Sigmoid colon (tissue), 7 donors: Measurements from ENCODE around the gene PELI2. TPM values are rescaled to one million over a fixed set of nuclear protein-coding genes. Genes with fewer than 3 reads are reported as not detected.

Source experiments
- DNase-seq: peaks from one replicate; pipeline ENCODE4 v3.0.0-alpha.2; 2019
- H3K27ac ChIP-seq, 4 donors: fragments of 200-600 bp; sonication (generic); one replicate each; pipeline ENCODE4 v1.5.1; 2016 to 2019; ENCODE audit warnings: mild to moderate bottlenecking in 1 of 4
- H3K27me3 ChIP-seq, 3 donors: fragments of 200-600 bp; sonication (generic); one replicate each; pipeline ENCODE4 v1.5.1; 2019; ENCODE audit warnings: mild to moderate bottlenecking in 1 of 3
- H3K36me3 ChIP-seq, 4 donors: fragments of 200-600 bp; sonication (generic); one replicate each; pipeline ENCODE4 v1.5.1; 2016 to 2019
- H3K4me1 ChIP-seq, 4 donors: fragments of 200-600 bp; sonication (generic); one replicate each; pipeline ENCODE4 v1.5.1; 2017 to 2019
- H3K4me3 ChIP-seq, 4 donors: fragments of 200-600 bp; sonication (generic); one replicate each; pipeline ENCODE4 v1.5.1; 2017 to 2019; ENCODE audit warnings: mild to moderate bottlenecking in 2 of 4, moderate library complexity in 1 of 4
- H3K9me3 ChIP-seq, 4 donors: fragments of 200-600 bp in 3 of 4; sonication (generic) in 3 of 4; one replicate each; pipeline versions ENCODE4 v1.5.1 to v1.6.1; 2013 to 2019
- CTCF ChIP-seq, 4 experiments: fragments of 450-650 bp in 3 of 4; fragments of 200-600 bp in 1 of 4; IDR thresholded peaks; one replicate each; pipeline ENCODE4 v1.5.1; 2016 to 2019; ENCODE audit warnings: antibody characterized with exemption in 4 of 4, mild to moderate bottlenecking in 3 of 4, moderate library complexity in 2 of 4
- EP300 ChIP-seq, 4 donors: sonication (generic); formaldehyde crosslinking; IDR thresholded peaks; one replicate each; pipeline ENCODE4 v1.6.1; 2017; ENCODE audit warnings: antibody characterized with exemption in 4 of 4
- POLR2A ChIP-seq, 2 donors: fragments of 450-650 bp; IDR thresholded peaks; one replicate each; pipeline ENCODE4 v1.6.1; 2016; ENCODE audit warnings: antibody characterized with exemption in 2 of 2, mild to moderate bottlenecking in 2 of 2, moderate library complexity in 2 of 2
- POLR2AphosphoS5 ChIP-seq, 4 donors: sonication (generic); formaldehyde crosslinking; IDR thresholded peaks; one replicate each; pipeline ENCODE4 v1.6.1; 2017; ENCODE audit warnings: antibody characterized with exemption in 4 of 4
- WGBS, 2 donors: extraction: QIAGEN DNeasy Blood & Tissue Kit; methylation state at CpG; one replicate each; pipeline ENCODE4 v1.1.7; 2013; 5-methylcytosine and 5-hydroxymethylcytosine counted together
- intact Hi-C: fragments of 100-400 bp; cut with DNase I; formaldehyde crosslinking; loops from one replicate; pipeline ENCODE4 v1.15.1; 2023
- polyA plus RNA-seq, 3 donors: library from polyadenylated mRNA; stranded (reverse); fragments of 200-250 nt; gene quantifications; one replicate each; pipeline ENCODE4 v1.2.3, GENCODE V29; 2013
- total RNA-seq, 4 donors: library from RNA; depleted of rRNA; stranded (reverse); fragments of >200 nt; gene quantifications; one replicate each; pipeline ENCODE4 v1.1.0, GENCODE V29; 2016
- donor health status: healthy with polysubstance abuse.
- donor health status: Bipolar disorder and iron deficiency.
- donor health status: healthy.

Gene PELI2
- total and polyA plus RNA-seq, 7 donors = 4.5 to 34.3 (median 26.3) TPM

- 93 to 95% methylated on average over 6 of the region's 6 CpGs for WGBS, 2 donors
- Histone ChIP-seq H3K27me3 (no peaks in the 10 kb centered on the region), H3K4me1 (peaks cover 0 to 26% (median 17%) of the 10 kb centered on the region in 4 donors), H3K9me3 (no peaks in the 10 kb centered on the region), H3K36me3 (no peaks in the 10 kb centered on the region), H3K27ac (no peak overlapping the region), H3K4me3 (no peak overlapping the region)
- no peak for TF ChIP-seq CTCF (IDR thresholded peaks at IDR 0.05)
- no peak for TF ChIP-seq EP300 (IDR thresholded peaks at IDR 0.05)
- TF ChIP-seq POLR2A (IDR thresholded peaks at IDR 0.05) = no peak
- TF ChIP-seq POLR2AphosphoS5 (IDR thresholded peaks at IDR 0.05) = no peak
- intact Hi-C loops = no loop called here
- no peak for DNase-seq
Observed at GRCh38 chr14:56170028-56170427, 51.8 kb downstream of the PELI2 start.

- H3K4me3 ChIP-seq = no peak overlapping the region
Observed at GRCh38 chr14:56170877-56171422, 52.7 kb downstream of the PELI2 start.

GRCh38 chr14:56172074-56172473 is 53.9 kb downstream of the PELI2 start:
- 92 to 97% methylated on average over 3 of the region's 3 CpGs for WGBS, 2 donors
- H3K36me3 ChIP-seq = no peaks in the 10 kb centered on the region
- H3K27ac ChIP-seq = no peak overlapping the region
- peaks cover 0 to 47% (median 38%) of the 10 kb centered on the region in 4 donors for H3K4me1 ChIP-seq
- no peaks in the 10 kb centered on the region for H3K9me3 ChIP-seq
- intact Hi-C loops = no loop called here
- DNase-seq = no peak
- no peak overlapping the region for H3K4me3 ChIP-seq
- no peaks in the 10 kb centered on the region for H3K27me3 ChIP-seq
- TF ChIP-seq CTCF (IDR thresholded peaks at IDR 0.05) (no peak), POLR2A (IDR thresholded peaks at IDR 0.05) (no peak), EP300 (IDR thresholded peaks at IDR 0.05) (no peak), POLR2AphosphoS5 (IDR thresholded peaks at IDR 0.05) (no peak)

More at GRCh38 chr14:56170877-56171422, 52.7 kb downstream of the PELI2 start:
- intact Hi-C loops = no loop called here
- TF ChIP-seq CTCF (IDR thresholded peaks at IDR 0.05) = no peak
- TF ChIP-seq POLR2A (IDR thresholded peaks at IDR 0.05) = no peak
- no peak for TF ChIP-seq EP300 (IDR thresholded peaks at IDR 0.05)
- no peak for TF ChIP-seq POLR2AphosphoS5 (IDR thresholded peaks at IDR 0.05)
- Histone ChIP-seq H3K9me3 (no peaks in the 10 kb centered on the region), H3K27me3 (no peaks in the 10 kb centered on the region), H3K27ac (no peak overlapping the region), H3K36me3 (no peaks in the 10 kb centered on the region), H3K4me1 (peaks cover 0 to 35% (median 27%) of the 10 kb centered on the region in 4 donors)
- no peak for DNase-seq
- 54 to 70% methylated on average over 7 of the region's 7 CpGs for WGBS, 2 donors

GRCh38 chr14:56172571-56172971 is 54.4 kb downstream of the PELI2 start:
- Histone ChIP-seq H3K27ac (no peak overlapping the region), H3K4me1 (peaks cover 0 to 50% (median 41%) of the 10 kb centered on the region in 4 donors), H3K4me3 (no peak overlapping the region), H3K9me3 (no peaks in the 10 kb centered on the region), H3K36me3 (no peaks in the 10 kb centered on the region), H3K27me3 (no peaks in the 10 kb centered on the region)
- TF ChIP-seq POLR2AphosphoS5 (IDR thresholded peaks at IDR 0.05) (no peak), POLR2A (IDR thresholded peaks at IDR 0.05) (no peak), CTCF (IDR thresholded peaks at IDR 0.05) (no peak), EP300 (IDR thresholded peaks at IDR 0.05) (no peak)
- no peak for DNase-seq
- intact Hi-C loops = no loop called here
- 49 to 59% methylated on average over 3 of the region's 3 CpGs for WGBS, 2 donors
